BLaER1 (cell line): Measurements from ENCODE around the gene ZP1.
A peak's percentile ranks its signal among the peaks of the same experiment; 100 is the strongest.

Source experiments
- H3K27ac ChIP-seq: shearing (Covaris generic); formaldehyde crosslinking; 2 replicates; pipeline ENCODE4 v1.8.1; 2022
- H3K27me3 ChIP-seq: shearing (Covaris generic); formaldehyde crosslinking; 2 replicates; pipeline ENCODE4 v1.8.1; 2022
- H3K36me3 ChIP-seq: shearing (Covaris generic); formaldehyde crosslinking; 2 replicates; pipeline ENCODE4 v1.8.1; 2022
- H3K4me1 ChIP-seq: shearing (Covaris generic); formaldehyde crosslinking; 2 replicates; pipeline ENCODE4 v1.8.1; 2022
- H3K4me2 ChIP-seq: shearing (Covaris generic); formaldehyde crosslinking; 2 replicates; pipeline ENCODE4 v1.8.1; 2022
- H3K4me3 ChIP-seq: shearing (Covaris generic); formaldehyde crosslinking; 2 replicates; pipeline ENCODE4 v1.8.1; 2022
- H3K9ac ChIP-seq: shearing (Covaris generic); formaldehyde crosslinking; 2 replicates; pipeline ENCODE4 v1.8.1; 2022
- H3K9me3 ChIP-seq: shearing (Covaris generic); formaldehyde crosslinking; 2 replicates; pipeline ENCODE4 v1.8.1; 2022
- H4K20me1 ChIP-seq: shearing (Covaris generic); formaldehyde crosslinking; 2 replicates; pipeline ENCODE4 v1.8.1; 2022
- Cebpa-rat ChIP-seq: shearing (Covaris generic); IDR thresholded peaks from 2 replicates; pipeline ENCODE4 v1.8.1; 2022

Gene ZP1

DNA sequence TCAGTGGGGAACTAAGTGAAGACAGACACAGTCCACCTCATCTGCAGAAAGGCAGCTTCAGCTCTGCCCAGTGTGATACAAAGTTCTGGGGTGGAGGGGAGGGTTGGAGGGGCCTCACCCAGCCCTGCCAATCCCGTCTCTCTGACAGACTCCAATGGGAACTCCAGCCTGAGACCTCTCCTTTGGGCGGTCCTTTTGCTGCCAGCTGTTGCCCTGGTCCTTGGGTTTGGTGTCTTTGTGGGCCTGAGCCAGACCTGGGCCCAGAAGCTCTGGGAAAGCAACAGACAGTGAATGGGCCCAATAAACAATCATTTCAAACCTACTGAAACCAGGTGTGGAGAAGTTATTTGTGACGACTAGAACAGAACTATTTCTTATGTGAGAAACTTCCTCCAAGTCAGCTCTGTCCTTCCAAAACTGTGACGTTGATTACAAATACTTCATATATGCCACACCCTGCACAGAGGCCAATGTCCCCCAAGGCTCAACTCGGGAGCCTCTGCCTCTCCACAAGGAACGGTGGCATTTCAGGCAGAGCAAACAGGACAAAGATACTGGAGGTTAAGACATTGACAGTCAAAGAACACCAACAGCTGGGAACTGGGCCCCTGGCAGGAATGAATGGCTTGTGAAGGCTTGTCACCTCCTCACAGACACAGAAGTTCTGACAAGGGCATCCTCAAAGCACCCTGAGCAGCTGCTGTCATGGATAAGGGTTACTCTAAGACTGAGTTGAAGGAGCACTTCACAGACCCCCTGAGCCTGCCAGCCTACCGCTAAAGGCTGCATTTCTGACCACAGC is 8.2 kb downstream of the ZP1 start:
- Histone ChIP-seq H3K4me2 (no peak overlapping the region), H3K9me3 (no peaks in the 10 kb centered on the region), H3K4me1 (peaks cover 39% of the 10 kb centered on the region), H3K4me3 (no peak overlapping the region), H4K20me1 (no peaks in the 10 kb centered on the region), H3K9ac (no peak overlapping the region), H3K27ac (no peak overlapping the region), H3K27me3 (no peaks in the 10 kb centered on the region), H3K36me3 (peaks cover 44% of the 10 kb centered on the region)
- no peak for TF ChIP-seq Cebpa-rat

DNA sequence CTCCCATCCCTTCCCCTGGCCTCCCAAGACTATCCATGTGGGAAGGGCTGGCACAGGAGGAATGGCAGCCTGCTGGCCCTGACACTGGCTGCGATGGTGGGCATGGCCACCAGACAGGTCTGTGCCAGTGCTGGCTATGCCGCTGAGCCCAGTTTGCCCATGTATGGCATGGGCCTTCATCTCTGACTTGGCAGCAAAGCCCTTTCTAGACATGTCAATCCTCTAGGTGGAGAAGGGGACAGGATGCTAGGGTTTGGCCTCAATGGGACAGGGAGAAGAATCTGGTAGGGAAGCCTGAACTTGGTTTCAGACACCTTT is 8.8 kb downstream of the ZP1 start:
- peaks cover 38% of the 10 kb centered on the region for H3K4me1 ChIP-seq
- H3K9ac ChIP-seq, result no peak overlapping the region
- TF ChIP-seq Cebpa-rat, result no peak
- H4K20me1 ChIP-seq, result no peaks in the 10 kb centered on the region
- H3K9me3 ChIP-seq, result no peaks in the 10 kb centered on the region
- no peak overlapping the region for H3K4me3 ChIP-seq
- H3K36me3 ChIP-seq, result peaks cover 49% of the 10 kb centered on the region
- H3K27ac ChIP-seq, result no peak overlapping the region
- no peaks in the 10 kb centered on the region for H3K27me3 ChIP-seq
- no peak overlapping the region for H3K4me2 ChIP-seq

DNA sequence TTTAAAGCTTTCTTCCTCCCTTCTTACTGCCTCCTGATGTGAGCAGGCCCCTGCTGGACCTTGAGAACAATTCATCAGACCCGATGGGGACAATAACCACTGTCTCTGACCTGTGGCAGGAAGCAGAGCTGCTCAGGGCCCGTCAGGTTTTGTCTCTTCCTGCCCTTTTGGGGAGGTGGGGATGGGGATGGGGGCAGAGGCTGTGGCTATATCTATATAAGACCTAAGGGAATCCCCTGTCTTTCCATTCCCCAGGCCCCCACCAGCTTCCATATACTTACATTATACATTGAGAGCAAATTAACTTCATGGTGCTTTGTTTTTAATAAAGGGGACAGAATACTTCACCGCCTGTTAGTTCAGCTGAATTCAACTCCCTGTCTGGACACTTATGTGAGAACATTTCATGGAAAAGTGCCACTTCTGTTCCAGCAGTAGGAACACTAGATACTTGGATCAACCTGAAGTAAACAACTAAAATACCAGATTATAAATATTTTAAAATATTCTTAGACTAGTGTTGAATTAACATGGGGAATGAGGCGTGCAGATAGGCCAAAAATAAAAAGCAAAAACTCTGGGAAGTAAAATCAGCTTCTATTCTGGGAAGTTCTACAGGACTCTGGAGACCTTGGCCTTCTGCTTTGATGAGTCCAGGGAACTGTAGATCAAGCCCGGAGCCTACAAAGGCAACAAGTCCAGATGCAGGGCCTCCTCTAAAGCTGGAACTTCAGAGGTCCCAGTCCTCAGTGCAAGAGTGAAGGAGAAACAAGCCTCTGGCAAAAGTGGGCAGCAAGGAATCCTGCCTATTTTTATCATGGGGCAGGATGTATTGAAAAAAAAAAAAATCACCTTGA is 11.1 kb downstream of the ZP1 start:
- Histone ChIP-seq H3K36me3 (peaks cover 56% of the 10 kb centered on the region), H4K20me1 (no peaks in the 10 kb centered on the region), H3K4me1 (peaks cover 14% of the 10 kb centered on the region), H3K27me3 (no peaks in the 10 kb centered on the region), H3K9me3 (no peaks in the 10 kb centered on the region), H3K4me3 (no peak overlapping the region), H3K4me2 (no peak overlapping the region), H3K9ac (no peak overlapping the region), H3K27ac (no peak overlapping the region)
- TF ChIP-seq Cebpa-rat, result no peak

DNA sequence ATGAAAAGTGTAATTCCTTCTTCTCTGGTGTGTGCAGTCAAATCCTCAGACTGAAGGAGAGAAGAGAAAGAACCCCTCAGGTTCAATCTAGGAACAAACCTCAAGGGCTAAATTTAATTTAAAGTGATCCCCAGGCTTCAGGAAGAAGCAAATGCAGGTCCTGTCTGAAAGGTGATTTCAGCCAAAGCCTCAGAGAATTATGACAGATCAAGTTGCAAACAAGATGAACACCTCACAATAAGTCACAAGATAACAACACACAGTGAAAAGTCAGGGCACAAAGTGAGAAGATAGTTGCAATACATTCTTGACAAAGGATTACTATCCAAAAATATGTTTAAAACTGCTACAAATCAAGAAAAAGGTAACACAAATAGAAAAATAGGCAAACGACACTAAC is 11.8 kb downstream of the ZP1 start:
- no peak overlapping the region for H3K9ac ChIP-seq
- H3K9me3 ChIP-seq, result no peaks in the 10 kb centered on the region
- no peaks in the 10 kb centered on the region for H3K27me3 ChIP-seq
- no peak overlapping the region for H3K4me2 ChIP-seq
- H3K4me3 ChIP-seq, result no peak overlapping the region
- H3K27ac ChIP-seq, result no peak overlapping the region
- H3K36me3 ChIP-seq, result peaks cover 56% of the 10 kb centered on the region
- TF ChIP-seq Cebpa-rat, result no peak
- peaks cover 14% of the 10 kb centered on the region for H3K4me1 ChIP-seq
- H4K20me1 ChIP-seq, result no peaks in the 10 kb centered on the region

DNA sequence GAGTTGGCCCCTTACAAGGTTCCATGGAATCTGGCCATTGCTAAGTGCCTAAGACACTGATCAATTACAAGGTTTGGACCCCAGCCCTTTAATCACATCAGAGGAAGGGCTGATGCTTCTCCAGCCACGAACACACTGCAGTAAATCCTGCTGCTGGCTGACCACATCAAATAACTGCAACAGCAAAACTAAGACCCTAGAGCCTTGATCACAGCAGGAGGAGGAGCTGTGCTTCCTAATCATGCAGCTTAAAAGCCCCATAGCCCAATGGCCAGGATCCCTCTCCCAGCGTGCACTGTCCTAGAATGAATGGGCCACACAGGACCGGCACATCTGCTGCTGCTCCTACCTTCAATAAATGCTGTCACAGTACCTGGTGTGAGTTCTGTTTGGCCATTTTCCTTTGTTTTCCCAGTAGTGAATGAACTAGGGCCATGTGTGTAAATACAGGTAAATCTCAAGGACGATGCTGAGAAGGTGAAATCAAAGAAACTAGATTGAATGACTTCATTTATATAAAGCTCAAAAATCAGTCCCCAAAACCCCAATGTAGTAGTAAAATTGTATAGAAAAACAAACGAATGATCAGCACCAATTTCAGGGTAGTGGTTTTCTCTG is 12.7 kb downstream of the ZP1 start:
- H3K4me3 ChIP-seq, result no peak overlapping the region
- peak overlapping the region; percentile 13 for H3K4me2 ChIP-seq
- peaks cover 14% of the 10 kb centered on the region for H3K4me1 ChIP-seq

DNA sequence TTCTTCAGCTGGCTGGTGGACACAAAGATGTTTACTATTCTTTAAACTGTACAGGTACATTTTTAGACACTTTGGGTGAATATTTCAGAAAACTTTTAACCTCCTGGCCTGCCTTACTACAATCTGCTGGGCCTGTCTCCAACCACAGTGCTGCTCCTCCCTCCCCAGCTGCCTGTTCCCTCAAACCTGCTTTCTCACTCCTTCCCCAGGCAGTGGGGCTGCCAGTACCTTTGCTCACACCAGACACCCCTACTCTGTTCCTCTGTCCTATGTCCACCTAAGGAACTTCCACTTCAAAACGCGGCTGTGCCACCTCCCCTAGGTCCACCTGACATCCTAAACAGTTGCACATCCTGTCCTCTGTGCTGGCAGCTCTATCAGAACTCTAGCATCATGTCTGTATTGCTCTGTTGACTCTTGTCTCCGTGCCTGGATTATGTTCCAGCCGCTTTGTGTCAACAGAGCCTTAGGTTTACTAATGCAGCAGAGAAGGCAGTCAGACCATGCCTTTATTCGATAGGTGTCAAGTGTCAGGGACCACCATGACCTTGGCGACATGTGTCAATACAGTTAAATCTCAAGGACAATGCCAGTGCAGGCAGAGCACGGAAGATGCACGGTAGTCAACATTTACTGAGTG is 13.4 kb downstream of the ZP1 start:
- no peak overlapping the region for H3K4me2 ChIP-seq
- no peak for TF ChIP-seq Cebpa-rat
- H3K36me3 ChIP-seq, result peaks cover 43% of the 10 kb centered on the region
- no peaks in the 10 kb centered on the region for H3K27me3 ChIP-seq
- no peaks in the 10 kb centered on the region for H3K9me3 ChIP-seq
- H4K20me1 ChIP-seq, result no peaks in the 10 kb centered on the region
- no peak overlapping the region for H3K4me3 ChIP-seq
- peaks cover 14% of the 10 kb centered on the region for H3K4me1 ChIP-seq
- no peak overlapping the region for H3K27ac ChIP-seq
- H3K9ac ChIP-seq, result no peak overlapping the region

More for the DNA sequence above, 12.7 kb downstream of the ZP1 start:
- H3K27me3 ChIP-seq, result no peaks in the 10 kb centered on the region
- no peaks in the 10 kb centered on the region for H3K9me3 ChIP-seq
- H3K27ac ChIP-seq, result no peak overlapping the region
- H3K9ac ChIP-seq, result no peak overlapping the region
- H3K36me3 ChIP-seq, result peaks cover 49% of the 10 kb centered on the region
- TF ChIP-seq Cebpa-rat, result no peak
- no peaks in the 10 kb centered on the region for H4K20me1 ChIP-seq

DNA sequence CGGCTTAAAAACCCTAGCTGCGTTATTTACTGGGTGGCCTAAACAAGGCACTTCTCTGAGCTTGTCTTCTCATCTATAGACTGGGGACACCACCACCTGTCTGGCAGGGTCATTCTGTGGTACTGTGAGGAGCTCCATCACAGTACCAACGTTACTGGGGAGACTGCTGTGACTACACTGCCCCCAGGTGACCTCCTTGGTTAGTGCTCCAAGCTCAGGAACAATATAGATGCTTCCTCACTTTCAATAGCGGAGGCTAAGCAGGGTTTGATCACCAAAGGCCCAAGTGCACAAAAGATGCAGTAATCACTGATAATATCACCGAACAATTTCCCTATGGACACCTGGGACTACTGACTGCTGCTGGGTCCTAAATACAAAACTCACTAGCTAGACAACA is 20.2 kb downstream of the ZP1 start:
- Histone ChIP-seq H4K20me1 (no peaks in the 10 kb centered on the region), H3K9me3 (no peaks in the 10 kb centered on the region), H3K4me2 (no peak overlapping the region), H3K4me3 (no peak overlapping the region), H3K27me3 (no peaks in the 10 kb centered on the region), H3K9ac (no peak overlapping the region), H3K36me3 (peaks cover 34% of the 10 kb centered on the region), H3K4me1 (no peaks in the 10 kb centered on the region), H3K27ac (no peak overlapping the region)
- TF ChIP-seq Cebpa-rat, result no peak

DNA sequence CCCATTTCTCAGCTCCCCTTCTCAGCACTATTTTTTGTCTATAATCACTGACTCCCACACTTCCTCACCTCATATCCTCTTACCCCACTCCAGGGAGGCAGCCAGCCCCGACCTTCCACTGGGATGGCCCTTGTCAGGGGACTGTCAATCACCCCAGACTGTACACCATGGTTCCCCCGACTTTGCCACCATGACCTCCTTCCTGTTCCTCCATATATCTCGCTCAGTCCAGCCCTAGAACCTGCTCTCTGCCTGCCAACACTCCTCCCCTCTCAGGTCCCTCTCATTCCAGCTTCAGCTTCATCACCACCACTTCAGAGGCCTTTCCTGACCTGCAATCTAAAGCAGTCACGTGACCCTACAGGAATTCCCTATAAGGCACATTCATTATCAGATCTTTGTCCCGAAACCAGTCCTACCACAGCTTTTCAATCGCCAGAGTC is 22.5 kb downstream of the ZP1 start:
- no peaks in the 10 kb centered on the region for H3K4me1 ChIP-seq
- H3K27me3 ChIP-seq, result no peaks in the 10 kb centered on the region
- no peak overlapping the region for H3K9ac ChIP-seq
- H4K20me1 ChIP-seq, result no peaks in the 10 kb centered on the region
- H3K27ac ChIP-seq, result no peak overlapping the region
- H3K9me3 ChIP-seq, result no peaks in the 10 kb centered on the region
- no peak overlapping the region for H3K4me2 ChIP-seq
- H3K36me3 ChIP-seq, result peaks cover 58% of the 10 kb centered on the region
- no peak overlapping the region for H3K4me3 ChIP-seq
- no peak for TF ChIP-seq Cebpa-rat

DNA sequence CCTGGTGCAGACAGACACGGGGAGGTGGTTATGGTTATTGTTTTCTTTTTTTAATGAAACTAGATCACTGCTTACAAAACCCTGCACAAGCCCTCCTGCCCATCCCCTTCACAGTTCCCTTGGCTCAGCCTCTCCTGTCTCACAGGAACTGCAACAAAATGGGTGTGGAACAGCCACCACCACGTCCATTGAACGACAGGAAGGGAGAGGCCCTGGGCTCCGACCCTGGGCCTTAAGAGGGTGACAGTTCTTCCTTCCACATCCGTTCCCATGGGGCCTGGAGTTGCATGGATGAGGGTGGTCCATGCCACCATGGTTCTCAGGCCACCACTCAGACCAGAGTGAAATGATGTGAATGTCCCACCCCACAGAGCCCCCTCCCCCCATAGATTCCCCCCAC is 23.4 kb downstream of the ZP1 start:
- no peak overlapping the region for H3K4me3 ChIP-seq
- no peaks in the 10 kb centered on the region for H3K9me3 ChIP-seq
- H3K4me2 ChIP-seq, result no peak overlapping the region
- H3K36me3 ChIP-seq, result peaks cover 66% of the 10 kb centered on the region
- no peaks in the 10 kb centered on the region for H3K4me1 ChIP-seq
- 0 out of 2 replicates have a peak overlapping the region, but pooled peaks have one; percentile 27 for H3K9ac ChIP-seq
- no peak overlapping the region for H3K27ac ChIP-seq
- no peaks in the 10 kb centered on the region for H4K20me1 ChIP-seq
- no peaks in the 10 kb centered on the region for H3K27me3 ChIP-seq
- TF ChIP-seq Cebpa-rat, result no peak
